SH-SY5Y (cell line): ENCODE measurements around the gene RBM4.

ENCODE experiments used
- GATA2 ChIP-seq: IDR thresholded peaks from 2 replicates; pipeline ENCODE4 v1.6.1; 2011; ENCODE audit warnings: mild to moderate bottlenecking, low read depth, low read length
- GATA3 ChIP-seq: IDR thresholded peaks from 2 replicates; pipeline ENCODE4 v1.6.1; 2011; ENCODE audit warnings: low read depth, mild to moderate bottlenecking, low read length, moderate library complexity

- no peak for TF ChIP-seq GATA2
- no peak for TF ChIP-seq GATA3
Measured at GRCh38 chr11:66636411-66636810, 2.1 kb upstream of the RBM4 start.
